Calu3 (cell line): ENCODE results near the gene NRTN. TPM values are rescaled to one million over a fixed set of nuclear protein-coding genes. Genes with fewer than 3 reads are reported as not detected.

ENCODE experiments used
- BruUV-seq: library from RNA; stranded (reverse); fragments of 400-500 nt; replicated peaks from 2 replicates; lab custom pipeline; 2021; lab: Mats Ljungman, UMichigan
- CTCF ChIA-PET: fragments of 300-600 bp; sonication (Branson Sonifier 250); formaldehyde crosslinking; loops from one replicate; lab custom pipeline; 2022; ENCODE audit warnings: antibody characterized with exemption; lab: Charles Lee
- DNase-seq: peaks from one replicate; pipeline ENCODE4 v3.0.0; 2022
- H3K27ac Mint-ChIP-seq: one replicate; pipeline ENCODE4 v1.8.0; 2022; ENCODE audit warnings: mixed read lengths; ENCODE audit not compliant: unreplicated experiment
- H3K27me3 Mint-ChIP-seq: one replicate; pipeline ENCODE4 v1.8.0; 2022; ENCODE audit warnings: mixed read lengths; ENCODE audit not compliant: unreplicated experiment
- H3K36me3 Mint-ChIP-seq: one replicate; pipeline ENCODE4 v1.8.0; 2022; ENCODE audit warnings: mild to moderate bottlenecking, moderate library complexity, mixed read lengths; ENCODE audit not compliant: insufficient read depth, unreplicated experiment
- H3K4me1 Mint-ChIP-seq: one replicate; pipeline ENCODE4 v1.8.0; 2022; ENCODE audit warnings: mild to moderate bottlenecking, low read depth, mixed read lengths; ENCODE audit not compliant: unreplicated experiment
- H3K4me3 Mint-ChIP-seq: one replicate; pipeline ENCODE4 v1.8.0; 2022; ENCODE audit warnings: mild to moderate bottlenecking, low read depth, moderate library complexity, mixed read lengths; ENCODE audit not compliant: unreplicated experiment
- H3K9me3 Mint-ChIP-seq: one replicate; pipeline ENCODE4 v1.8.0; 2022; ENCODE audit warnings: low read depth, mixed read lengths; ENCODE audit not compliant: unreplicated experiment
- CTCF ChIP-seq: fragments of 200-600 bp; IDR thresholded peaks from one replicate; pipeline ENCODE4 v1.8.0; 2022; ENCODE audit warnings: antibody characterized with exemption; ENCODE audit not compliant: unreplicated experiment
- intact Hi-C: fragments of 100-400 bp; cut with micrococcal nuclease; formaldehyde crosslinking; loops from one replicate; pipeline ENCODE4 v1.10.0; 2022; ENCODE audit not compliant: unreplicated experiment
- total RNA-seq: library from RNA; stranded (reverse); gene quantifications from 2 replicates; pipeline ENCODE4 v1.2.3, GENCODE V29; 2022

NRTN gene
- total RNA-seq, 1 experiment from 2014 or later: 5.4 TPM

GRCh38 chr19:5827342-5827890, 22.5 kb downstream of the NRTN start:
- CTCF ChIA-PET: interaction anchor here (0.6 to 1.3 kb wide), 2 partner anchors 23 to 160 kb away, joined by 3 to 7 read pairs; no protein-coding TSS in a partner anchor
- Mint-ChIP-seq H3K9me3 (no peaks in the 10 kb centered on the region), H3K4me1 (peaks cover 8% of the 10 kb centered on the region), H3K27ac (no peak overlapping the region), H3K36me3 (peaks cover 12% of the 10 kb centered on the region), H3K27me3 (no peaks in the 10 kb centered on the region), H3K4me3 (peak overlapping the region; percentile 72)
- no TSS peak for BruUV-seq
- DNase-seq: no peak
- intact Hi-C loops: no loop called here
- no peak for TF ChIP-seq CTCF

- no peaks in the 10 kb centered on the region for H3K27me3 Mint-ChIP-seq
- H3K4me3 Mint-ChIP-seq: peak overlapping the region; percentile 72
- intact Hi-C loops: no loop called here
- peak; percentile 77 for DNase-seq
- H3K9me3 Mint-ChIP-seq: no peaks in the 10 kb centered on the region
- CTCF ChIA-PET: interaction anchor here (0.6 to 1.3 kb wide), 2 partner anchors 24 to 159 kb away, joined by 3 to 7 read pairs; no protein-coding TSS in a partner anchor
- peaks cover 12% of the 10 kb centered on the region for H3K36me3 Mint-ChIP-seq
- no peak for TF ChIP-seq CTCF
- no TSS peak for BruUV-seq
- peaks cover 2% of the 10 kb centered on the region for H3K4me1 Mint-ChIP-seq
- H3K27ac Mint-ChIP-seq: no peak overlapping the region
Observed at GRCh38 chr19:5827891-5828660, 23.2 kb downstream of the NRTN start.

- no peak for TF ChIP-seq CTCF
- Mint-ChIP-seq H3K4me3 (peak overlapping the region; percentile 72), H3K27me3 (no peaks in the 10 kb centered on the region), H3K27ac (no peak overlapping the region), H3K9me3 (no peaks in the 10 kb centered on the region), H3K36me3 (peaks cover 12% of the 10 kb centered on the region), H3K4me1 (no peaks in the 10 kb centered on the region)
- intact Hi-C loops: no loop called here
- no peak for DNase-seq
- CTCF ChIA-PET: interaction anchor here (1.3 kb wide), 1 partner anchor 25 kb away, joined by 7 read pairs; no protein-coding TSS in a partner anchor
- no TSS peak for BruUV-seq
Observed at GRCh38 chr19:5828661-5829566, 24.0 kb downstream of the NRTN start.
